SHP77 (cell line): Measurements from ENCODE around the gene MCC.
A peak's percentile ranks its signal among the peaks of the same experiment; 100 is the strongest.

Experiments used
- DNase-seq, 2 experiments: peaks; one replicate each; lab custom pipeline; 2025; lab: John Stamatoyannopoulos, UW

Gene MCC

DNA sequence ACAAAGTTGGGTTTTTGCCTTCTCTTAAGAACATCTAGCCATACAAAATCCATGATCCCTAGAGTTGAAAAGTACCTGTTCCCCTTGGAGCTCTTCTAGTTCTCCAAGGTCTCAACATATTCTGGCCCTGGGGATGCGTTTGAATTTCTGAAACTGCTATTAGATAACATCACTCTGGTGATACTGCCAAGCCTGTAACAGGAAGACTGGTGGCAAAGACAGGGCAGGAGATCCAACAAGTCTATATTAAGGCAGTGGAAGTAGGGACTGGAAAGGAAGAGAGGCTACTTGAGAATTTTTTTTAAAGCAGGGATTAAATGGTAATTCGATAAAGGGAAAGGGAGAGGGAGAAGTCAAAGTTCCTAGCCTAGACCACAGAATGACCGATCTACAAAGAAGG lies 264.9 kb downstream of the MCC start:
- DNase-seq = no peak

DNA sequence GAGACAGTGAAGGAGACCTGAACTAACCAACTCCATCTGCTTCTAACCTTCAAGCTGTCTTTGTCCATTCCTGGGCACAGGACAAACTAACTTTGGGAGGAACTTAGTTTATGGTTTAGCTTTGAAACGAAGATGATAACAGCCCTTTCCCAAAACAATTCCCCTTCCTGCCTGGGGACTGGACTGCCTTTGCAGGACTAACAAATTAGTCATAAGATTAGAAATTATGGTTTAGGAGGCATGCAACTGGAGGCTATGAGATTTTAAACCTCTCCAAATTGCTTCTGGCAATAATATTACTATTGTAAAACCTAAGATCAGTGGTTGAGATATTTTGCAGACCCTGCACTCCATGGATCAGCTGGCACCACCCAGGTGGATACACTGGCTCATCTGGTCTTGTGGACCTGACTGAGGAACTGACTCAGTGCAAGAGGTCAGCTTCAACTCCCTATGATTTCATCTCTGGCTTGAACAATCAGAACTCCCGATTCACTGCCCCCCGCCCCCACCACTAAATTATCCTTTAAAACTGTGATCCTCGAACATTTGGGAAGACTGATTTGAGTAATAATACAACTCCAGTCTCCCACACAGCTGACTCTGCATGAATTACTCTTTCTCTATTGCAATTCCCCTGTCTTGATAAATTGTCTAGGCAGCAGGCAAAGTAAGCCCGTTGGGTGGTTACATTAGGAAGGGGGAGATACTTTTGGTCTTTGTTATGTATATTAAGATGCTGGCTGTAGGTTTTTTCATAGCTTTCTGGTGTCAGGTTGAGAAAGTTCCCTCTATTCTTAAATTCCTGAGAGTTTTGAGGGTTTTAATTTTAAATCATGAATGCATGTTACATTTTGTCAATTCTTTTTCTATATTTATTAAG lies 266.7 kb downstream of the MCC start:
- no peak for DNase-seq

DNA sequence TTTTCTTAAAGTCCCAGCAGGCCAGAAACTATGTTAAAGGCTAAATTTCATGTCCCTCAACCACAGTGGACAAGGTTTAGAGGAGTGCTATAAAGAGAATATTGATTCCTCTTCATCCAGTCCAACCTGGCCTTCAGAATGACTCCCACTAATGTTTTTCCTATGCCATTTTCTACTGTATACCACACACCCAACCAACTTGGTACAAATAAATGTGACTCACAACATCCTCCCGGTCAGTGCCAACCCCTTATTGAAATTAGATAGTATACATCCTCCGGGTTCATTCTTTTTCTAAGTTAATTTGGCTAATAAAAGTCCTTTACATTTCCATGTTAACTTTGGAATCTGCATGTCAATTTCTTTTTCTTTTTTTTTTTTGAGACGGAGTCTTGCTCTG lies 268.6 kb downstream of the MCC start:
- DNase-seq = no peak

DNA sequence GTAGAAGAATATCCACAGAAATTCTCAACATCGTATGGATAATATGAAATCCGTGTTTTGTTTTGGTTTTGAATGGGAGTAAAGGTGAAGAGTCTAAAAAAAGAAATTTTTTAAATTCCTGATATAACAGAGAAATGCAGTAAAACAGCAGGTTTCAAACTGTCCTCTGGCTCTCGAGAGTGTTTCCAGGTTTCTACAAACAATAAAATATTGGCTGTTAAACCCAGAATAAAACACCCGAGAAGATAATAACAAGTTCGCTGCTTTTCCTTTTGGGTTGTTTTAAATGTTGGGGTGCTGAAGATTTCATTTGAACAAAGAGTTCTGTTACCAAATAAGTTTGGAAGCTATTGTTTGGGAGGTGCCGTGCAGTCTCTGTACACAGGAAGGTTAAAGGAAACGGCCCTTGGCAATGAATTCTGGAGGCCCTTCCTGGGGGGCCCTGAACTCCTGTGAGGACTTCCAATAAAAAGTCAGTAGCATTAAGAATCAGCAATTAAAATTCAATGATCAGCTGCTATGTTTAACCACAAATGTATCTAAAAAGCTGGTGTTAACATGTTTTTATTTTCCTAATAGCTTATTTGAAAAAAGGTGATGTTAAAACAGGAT lies 269.2 kb downstream of the MCC start:
- no peak for DNase-seq

DNA sequence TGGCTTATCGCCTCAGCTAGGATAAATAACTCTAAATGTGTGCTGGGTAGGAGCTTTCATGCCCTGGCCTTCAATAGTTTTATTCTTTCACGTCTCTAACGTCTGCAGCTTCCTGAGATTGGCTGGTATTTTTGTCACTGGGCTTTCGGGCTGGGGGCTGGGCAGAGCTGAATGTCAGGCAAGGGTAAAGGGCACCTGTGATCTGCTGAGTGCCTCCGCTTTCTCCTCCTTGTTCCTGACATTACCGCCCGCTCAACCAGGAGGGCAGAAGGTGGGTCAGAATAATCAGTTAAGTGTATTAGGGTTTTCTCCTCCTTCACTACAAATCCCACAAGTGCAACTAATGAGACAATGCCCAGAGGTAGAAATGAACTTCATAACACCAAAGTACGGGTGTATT lies 270.1 kb downstream of the MCC start:
- DNase-seq = peak in 1 of 2 experiments; percentile 1

DNA sequence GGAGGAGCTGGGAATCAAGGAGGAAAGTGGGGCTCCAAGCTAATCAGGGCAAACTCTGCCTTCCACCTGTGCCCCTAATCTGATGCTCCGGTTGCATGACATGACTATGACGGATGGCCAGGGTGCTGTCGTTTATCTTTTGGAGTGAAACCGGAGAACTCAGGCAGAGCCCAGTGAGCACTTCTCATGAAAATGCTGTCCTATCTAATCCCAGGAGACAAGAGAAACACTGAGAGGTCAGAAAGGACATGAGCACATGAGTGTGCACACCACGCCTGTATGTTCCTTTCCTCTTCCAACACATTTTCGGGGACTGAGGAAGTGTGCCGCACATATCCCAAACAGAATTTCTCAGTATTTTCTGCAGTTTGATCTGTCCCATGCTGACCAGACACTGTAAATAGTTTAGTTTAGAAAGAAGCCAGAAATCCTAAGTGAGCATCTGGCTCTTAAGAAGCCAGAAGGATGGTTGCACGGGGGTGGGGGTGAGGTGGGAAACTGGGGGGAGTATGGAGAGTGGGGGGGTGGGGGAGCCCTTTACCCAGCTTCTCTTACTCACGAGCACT lies 270.6 kb downstream of the MCC start:
- no peak for DNase-seq

DNA sequence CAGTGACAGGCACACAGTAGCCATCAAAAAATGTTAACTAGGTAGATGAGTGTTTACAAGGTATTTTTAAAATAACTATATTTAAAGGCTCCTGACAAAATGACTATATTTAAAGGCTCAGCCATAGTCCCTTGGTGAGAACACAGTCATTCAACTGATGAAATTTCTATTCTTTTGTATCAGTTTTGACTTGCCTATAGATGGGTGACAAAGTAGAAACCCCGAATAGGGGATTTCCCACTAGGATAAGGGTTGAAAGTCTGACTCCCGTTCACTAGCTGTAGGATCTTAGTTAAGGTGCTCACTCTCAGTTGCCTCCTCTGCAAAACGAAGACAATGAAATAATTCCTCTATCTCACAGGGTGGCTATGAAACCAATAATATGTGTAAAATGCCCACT lies 271.7 kb downstream of the MCC start:
- no peak for DNase-seq

DNA sequence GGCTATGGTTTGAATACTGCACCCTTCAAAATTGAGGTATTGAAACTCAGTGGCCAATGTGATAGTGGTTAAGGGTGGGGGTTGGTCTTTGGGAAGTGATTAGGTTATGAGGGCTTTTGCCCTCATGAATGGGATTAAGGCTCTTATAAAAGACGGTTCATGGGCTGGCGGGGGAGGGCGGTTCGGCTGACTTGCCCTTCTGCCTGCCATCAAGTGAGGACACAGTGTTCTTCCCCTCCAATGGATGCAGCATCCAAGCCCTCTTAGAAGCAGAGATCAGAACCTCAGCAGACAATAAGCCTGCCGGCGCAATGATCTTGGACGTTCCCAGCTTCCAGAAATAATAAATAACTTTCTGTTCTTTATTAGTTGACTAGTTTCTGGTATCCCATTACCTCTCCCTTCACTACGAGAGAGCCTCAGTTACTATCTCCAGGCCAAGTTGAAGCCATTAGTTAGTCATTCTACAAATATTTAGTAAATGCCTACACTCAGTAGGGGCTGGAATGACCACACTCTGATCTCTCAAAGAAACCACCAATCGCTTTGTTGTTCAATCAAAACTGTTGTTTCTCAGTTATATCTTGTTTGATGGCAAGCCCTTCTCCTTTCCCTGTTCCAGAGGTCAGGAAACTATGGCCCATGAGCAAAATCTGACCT lies 272.7 kb downstream of the MCC start:
- no peak for DNase-seq

DNA sequence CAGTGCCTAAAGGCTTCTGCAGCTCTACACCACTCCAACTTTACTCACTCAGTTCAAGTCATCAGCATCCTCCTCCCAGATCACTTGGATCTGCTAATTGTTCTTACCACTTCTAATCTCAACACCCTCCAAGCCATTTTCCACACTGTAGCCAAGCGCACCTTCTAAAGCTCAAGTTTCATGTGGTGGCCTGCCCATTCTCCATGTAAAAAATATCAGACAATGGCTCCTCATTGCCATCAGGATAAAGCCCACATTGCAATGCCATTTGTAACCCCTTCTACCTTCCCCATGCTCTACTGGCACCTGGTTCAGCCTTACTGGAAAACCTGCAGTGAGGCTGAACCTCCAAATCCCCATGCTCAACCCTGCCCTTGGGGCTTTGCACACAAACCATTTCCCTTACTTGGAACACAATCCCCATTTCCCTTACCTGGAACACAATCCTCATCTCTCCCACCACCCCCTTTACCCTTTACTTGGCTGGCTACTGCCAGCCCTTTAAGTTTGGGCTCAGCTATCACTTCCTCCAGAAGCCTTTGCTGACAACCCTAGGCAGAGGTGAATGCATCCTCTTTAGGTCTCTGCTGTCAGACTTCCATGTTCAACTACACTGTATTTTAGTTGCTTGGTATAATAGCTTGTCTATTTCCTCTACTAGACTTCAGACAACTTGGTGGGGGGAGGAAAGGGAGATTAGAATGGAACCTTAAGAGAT lies 273.5 kb downstream of the MCC start:
- DNase-seq = no peak

DNA sequence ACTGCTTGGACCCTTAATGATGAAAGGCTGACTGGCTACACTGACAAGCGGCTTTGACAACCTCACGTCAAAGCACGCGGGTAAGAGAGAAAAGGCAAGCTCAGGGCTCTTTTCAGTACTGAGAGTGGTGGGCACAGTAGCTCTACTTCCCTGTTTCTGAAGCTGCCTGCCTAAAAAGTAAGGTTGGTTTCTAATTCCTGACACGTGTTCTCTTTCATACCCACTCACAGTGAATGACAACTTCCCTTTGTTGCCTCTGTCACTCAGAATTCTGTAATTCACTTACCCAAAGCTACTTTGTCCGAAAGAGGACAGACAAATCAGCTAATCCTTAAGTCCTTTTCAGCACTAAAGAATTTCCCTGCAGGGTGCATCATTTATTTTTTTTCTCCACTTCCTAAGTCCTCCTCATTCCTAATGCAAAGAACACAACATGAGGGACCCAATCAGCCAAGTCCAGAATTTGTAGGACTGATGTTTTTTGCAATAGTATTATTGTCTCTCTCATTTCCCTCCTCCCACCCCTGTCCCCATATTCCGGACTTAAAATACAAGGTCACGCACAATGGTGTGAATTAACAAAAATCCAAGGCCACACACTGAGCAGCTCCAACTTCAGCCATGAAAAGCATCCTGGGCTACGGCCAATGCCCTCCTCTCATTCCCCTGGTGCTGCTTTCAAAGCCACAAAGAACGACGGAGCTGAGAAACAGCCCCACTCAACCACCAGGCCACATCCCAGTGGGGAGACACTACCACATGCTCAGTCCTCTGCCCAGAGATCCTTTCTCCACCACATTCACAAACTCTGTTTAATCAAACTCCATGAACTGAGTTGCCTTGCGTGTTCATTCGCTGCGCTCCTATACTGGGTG lies 274.5 kb downstream of the MCC start:
- DNase-seq = no peak

DNA sequence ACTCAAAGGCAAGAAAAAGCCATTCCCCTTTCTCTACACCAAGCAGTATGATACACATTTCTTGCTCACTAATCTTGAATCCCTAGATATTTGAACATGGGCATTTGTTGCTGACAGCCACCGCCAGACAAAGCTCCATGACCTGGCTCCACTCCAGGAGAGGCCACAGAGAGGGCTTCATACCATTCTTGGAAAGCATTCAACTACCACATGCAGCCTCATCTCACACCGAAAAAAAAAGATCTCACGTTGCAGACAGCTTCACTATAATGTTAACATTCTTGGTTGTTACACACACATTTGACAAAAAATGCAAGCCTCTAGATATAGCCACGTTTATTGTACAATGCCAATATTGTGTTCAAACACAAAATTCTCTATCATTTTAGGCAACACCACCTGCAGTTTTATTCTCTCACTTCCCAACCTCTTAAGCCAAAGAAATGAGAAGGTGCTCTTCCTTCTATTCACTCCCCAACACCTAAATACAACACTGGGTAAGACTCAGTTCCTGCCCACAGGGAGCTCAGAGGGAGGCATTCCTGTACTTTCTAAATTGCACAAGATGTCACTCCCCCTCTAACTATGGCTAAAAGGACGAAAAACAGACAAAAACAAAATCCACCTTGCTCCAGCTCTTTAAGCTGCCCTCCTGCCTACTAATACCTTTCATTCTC lies 275.9 kb downstream of the MCC start:
- peak; percentile 20 to 33 for DNase-seq

DNA sequence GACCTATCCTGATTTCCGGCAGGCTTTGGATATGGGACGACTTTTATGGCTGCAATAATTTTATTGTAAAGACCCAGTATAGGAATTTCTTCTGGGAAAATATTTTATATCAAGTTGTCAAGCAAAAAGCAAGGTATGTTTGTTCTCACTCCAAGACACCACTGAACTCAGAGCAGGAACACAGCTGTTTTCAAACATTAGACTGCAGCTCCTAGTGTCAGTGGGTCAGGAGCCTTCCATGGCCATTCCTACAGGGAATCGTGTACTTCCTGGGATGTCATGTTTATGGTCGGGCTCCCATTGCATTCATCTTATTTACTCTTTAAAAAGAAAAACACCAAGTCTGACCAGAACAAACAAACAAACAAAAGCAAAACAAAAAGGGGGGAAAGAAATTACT lies 278.8 kb downstream of the MCC start:
- no peak for DNase-seq

DNA sequence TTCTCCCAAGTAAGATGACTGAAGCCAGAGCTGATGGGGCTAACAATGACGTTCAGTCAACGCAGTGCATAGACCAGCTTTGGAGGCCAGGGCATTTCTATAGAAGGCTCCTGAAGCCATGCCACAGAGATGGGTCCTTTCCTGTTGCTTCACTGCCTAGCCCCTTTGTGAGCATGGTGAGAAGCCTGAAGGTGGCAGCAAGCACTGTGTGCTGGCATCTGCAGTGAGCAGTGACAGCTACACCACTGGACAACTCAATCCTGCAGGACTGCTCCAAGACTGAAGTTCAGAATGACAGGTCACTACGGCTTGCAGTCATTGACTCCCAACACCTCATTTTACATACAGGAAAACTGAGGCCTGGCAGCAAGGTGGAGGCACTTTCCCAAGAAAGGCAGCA lies 282.4 kb downstream of the MCC start:
- no peak for DNase-seq

DNA sequence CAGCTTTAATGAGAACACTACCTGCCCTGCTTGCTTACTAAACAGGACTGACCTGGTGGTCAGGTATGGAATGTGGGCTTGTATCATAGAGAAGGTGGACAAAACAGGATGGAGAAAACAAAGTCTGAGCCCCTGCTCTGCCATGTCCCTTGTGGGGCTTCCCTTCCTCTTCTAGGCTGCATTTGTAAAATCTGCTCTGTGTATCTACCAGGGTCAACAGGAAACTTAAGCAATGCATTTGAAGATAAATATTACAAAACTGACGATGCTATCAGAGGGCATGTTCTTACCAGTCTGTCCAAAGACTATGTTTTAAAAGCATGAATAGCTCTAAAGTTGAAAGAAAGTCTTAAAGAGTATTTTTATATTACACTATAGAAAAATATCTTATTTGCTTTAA lies 282.9 kb downstream of the MCC start:
- no peak for DNase-seq

DNA sequence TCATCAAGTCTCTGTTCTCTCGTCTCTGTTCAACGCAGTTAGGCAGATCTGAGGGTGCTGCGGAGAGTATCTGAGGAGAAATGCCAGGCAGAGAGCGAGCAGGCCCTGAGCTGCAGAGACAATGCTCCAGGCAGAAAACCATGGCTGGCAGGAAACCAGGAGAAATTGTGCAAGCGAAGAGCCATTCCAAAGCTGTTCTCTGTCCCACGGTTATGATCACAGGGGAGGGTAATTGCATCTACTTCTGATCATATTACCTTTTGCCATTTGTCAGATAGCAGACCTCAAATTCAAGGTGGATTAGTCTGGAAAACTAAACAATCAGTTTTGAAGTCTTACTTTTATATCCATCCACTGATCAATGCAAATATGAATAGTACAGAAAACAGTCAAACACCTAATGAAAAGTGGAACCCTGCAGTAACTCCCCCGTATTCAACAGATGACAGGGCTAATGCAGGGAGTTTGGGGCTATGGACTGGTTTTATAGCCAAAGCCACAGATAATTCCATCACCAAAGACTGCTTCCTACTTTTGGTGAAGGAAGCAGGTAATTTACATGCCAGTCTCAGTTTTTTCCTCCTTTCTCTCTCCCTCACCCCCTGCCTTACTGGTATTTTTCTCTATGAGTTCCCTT lies 283.6 kb downstream of the MCC start:
- DNase-seq = no peak

DNA sequence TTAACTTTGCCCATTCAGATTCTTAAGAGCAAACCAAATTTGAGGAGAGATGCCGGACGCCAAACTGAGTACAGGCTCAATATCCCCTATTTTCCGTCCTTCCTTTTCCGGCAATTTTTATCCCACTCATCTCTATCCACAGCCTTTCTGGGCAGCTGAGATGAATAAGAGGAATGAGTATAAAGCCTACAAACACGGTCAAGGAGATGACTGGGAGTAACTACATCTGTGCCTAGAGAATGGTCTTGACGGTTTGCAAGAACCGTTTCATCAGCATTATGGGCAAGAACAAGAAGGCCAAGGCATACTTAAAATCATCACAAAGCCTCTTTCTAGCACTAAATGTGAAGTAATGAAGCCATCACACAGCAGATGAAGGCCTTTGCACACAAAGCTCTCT lies 284.3 kb downstream of the MCC start:
- DNase-seq = no peak

DNA sequence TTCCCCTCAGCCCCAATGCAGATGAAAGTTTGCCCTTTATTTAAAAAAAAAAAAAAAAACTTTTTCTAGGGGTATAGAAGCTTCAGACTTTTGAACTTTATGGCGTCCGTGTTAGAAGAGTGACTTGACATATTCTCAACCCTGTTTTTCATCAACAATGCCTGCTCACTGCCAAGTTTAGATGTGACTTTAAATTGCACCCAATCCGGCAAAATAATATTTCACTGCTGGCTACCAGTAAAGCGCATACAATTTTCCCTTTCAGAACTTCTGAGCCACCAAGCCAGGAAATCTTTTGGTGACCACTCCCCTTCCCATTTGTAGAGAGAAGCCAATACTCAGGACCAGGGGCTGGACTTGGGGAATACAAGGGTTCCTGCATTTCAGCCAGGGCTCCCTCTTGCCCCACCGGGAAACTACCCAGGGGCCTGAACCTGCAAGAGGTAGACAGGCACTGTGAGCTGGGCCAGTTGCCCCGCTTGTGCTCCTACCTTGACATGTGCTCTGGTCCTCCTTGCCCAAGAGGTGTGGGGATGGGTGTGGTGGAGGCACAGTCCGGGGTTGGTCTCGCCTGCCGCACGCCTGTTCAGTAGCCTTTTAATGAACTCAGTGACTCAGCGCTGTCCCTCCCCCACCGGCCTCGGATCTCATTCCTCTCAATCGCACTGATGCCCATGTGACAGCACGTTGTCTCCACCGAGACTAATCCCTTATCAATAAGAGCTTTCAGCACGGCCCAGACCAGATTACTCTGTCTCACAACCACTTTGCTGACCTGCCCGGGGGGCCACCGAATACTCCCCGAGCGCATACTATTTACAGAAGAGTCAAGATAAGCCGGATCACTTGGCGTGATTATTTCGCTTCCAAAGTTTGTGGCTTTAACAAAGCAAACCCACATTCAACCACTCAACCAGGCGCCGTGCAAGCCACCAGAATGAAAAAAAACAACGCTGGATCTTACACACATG lies 285.2 kb downstream of the MCC start:
- no peak for DNase-seq

DNA sequence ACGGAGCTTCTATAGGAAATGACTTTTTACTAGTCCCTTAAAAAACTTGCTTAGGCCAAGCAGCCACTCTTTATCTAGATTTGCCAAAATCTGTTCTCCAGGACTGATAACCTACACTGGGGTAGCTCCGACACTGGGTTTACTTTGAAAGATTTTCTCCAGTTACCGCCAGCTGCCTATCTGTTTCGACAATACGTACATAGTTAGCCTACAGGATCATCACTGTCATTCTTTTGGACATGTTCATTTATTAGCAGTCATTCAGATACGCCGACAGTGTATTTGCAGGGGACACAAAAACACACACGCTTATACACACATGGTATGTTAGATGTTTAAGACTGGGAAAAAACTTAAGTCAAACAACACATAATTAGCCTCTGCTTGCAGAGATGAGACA lies 286.0 kb downstream of the MCC start:
- DNase-seq = no peak

DNA sequence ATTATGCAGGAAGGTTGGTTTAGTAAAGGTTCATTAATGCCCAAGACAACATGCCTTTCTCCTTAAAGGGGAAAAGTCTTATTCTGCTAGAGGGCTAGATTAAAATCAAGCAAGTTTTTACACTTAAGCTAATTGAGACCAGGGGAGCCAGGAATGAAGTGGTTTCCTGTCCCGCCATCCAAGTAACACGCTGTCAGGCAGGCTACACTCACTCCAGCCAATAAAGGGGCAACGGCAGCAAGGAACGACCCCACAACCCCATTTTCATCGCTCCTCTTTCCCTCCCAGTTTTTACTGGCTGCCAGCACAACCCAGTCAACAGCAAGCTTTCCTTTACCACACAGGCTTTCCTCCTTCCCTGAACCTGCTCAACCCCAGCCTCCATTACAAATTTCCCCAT lies 286.5 kb downstream of the MCC start:
- no peak for DNase-seq
